Measurements from ENCODE around the gene IQGAP2. TPM values are rescaled to one million over a fixed set of nuclear protein-coding genes. Genes with fewer than 3 reads are reported as not detected.

IQGAP2 gene
- total and polyA plus RNA-seq, 2 of the 8 experiments (the other 6 are each of a cell fraction or from before 2014, with no cell fraction given): 19.7 to 66.0 TPM

DNA sequence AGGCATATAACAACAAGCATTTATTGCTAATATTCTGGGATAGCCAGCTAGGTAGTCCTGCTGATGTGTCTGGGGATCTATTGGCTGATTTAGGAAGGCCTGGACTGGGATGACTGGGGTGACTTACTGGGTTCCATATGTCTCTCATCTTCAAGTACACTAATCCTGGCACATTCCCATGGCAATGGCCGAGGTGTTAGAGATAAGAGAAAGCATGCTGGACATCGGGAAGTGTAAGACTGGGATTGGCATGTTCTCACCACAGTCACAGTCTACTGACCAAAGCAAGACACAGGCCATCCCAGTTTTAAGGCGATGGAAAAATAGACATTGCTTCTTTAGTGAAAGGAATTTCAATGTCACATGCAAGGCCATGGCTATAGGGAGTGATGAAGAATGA, 342.6 kb downstream of the IQGAP2 start:
- Histone ChIP-seq H4K8ac (ENCODE audit: extremely low read depth, insufficient read depth, low read length) (no peak overlapping the region), H2BK15ac (ENCODE audit: low read length) (0 out of 2 replicates have a peak overlapping the region, but pooled peaks have one; percentile 65), H3K23ac (ENCODE audit: insufficient read length) (no peak overlapping the region), H2BK20ac (ENCODE audit: low read length) (no peak overlapping the region), H3K14ac (ENCODE audit: insufficient read length) (no peak overlapping the region), H2AFZ (ENCODE audit: low read length) (no peak overlapping the region), H3K79me2 (ENCODE audit: control insufficient read depth in 1 of 2, insufficient read depth in 2 of 2, low read length in 2 of 2) (no peaks in the 10 kb centered on the region), H2AK5ac (ENCODE audit: low read depth, low read length) (no peak overlapping the region), H3K4me3 (ENCODE audit: extremely low read depth in 1 of 4, insufficient read depth in 2 of 4, low read depth in 3 of 4, low read length in 4 of 4) (no peak overlapping the region), H3K4ac (replicated peaks; ENCODE audit: insufficient read length, low read depth, low read length) (no peak overlapping the region), H3K9ac (replicated peaks in 1 of 4; ENCODE audit: extremely low read depth in 1 of 4, low read depth in 3 of 4, low read length in 3 of 4) (no peak overlapping the region), H3K18ac (ENCODE audit: extremely low read depth, low read length) (no peak overlapping the region), H4K91ac (replicated peaks; ENCODE audit: insufficient read length, low read length) (no peak overlapping the region), H3K23me2 (ENCODE audit: low read depth, low read length) (no peaks in the 10 kb centered on the region; the same call in 1 of the 2 replicates), H4K20me1 (replicated peaks in 1 of 2; ENCODE audit: control insufficient read depth in 1 of 2, insufficient read depth in 2 of 2, low read length in 2 of 2) (no peaks in the 10 kb centered on the region), H3K4me2 (ENCODE audit: insufficient read depth in 1 of 2, low read depth in 2 of 2, low read length in 2 of 2) (no peak overlapping the region), H3K56ac (replicated peaks; ENCODE audit: insufficient read length, low read depth, low read length) (no peak overlapping the region), H2BK12ac (ENCODE audit: low read depth, low read length) (no peak overlapping the region), H3K27ac (ENCODE audit: low read depth, low read length) (no peak overlapping the region), H3K36me3 (ENCODE audit: control insufficient read depth in 2 of 4, insufficient read depth in 4 of 4, low read length in 3 of 4) (no peaks in the 10 kb centered on the region), H4K5ac (ENCODE audit: insufficient read length, low read depth, low read length) (no peak overlapping the region), H3K27me3 (replicated peaks in 1 of 4; ENCODE audit: control insufficient read depth in 3 of 4, extremely low read depth in 1 of 4, insufficient read depth in 3 of 4, low read length in 3 of 4) (no peaks in the 10 kb centered on the region), H3K4me1 (replicated peaks in 1 of 4; ENCODE audit: control insufficient read depth in 3 of 4, insufficient read depth in 4 of 4, low read length in 3 of 4) (no peaks in the 10 kb centered on the region), H2BK5ac (ENCODE audit: low read depth, low read length) (no peak overlapping the region), H3K79me1 (ENCODE audit: low read depth, low read length) (no peaks in the 10 kb centered on the region), H2BK120ac (replicated peaks; ENCODE audit: low read depth, low read length) (no peak overlapping the region), H3K9me3 (ENCODE audit: insufficient read depth in 2 of 2, low read depth in 1 of 2, low read length in 1 of 2) (no peaks in the 10 kb centered on the region)
- ChIA-PET CTCF (ENCODE audit: partially characterized antibody) (interaction anchor here (1.0 to 1.1 kb wide), 3 partner anchors 9 to 144 kb away, joined by 3 to 5 read pairs (median 4); no protein-coding TSS in a partner anchor), POLR2A (ENCODE audit: partially characterized antibody) (no interaction called here)
- WGBS, 2 experiments (ENCODE audit: extremely low coverage in 1 of 2, insufficient coverage in 1 of 2, insufficient read length in 1 of 2, insufficient replicate concordance in 2 of 2, low coverage in 1 of 2, low lambda C conversion rate in 2 of 2, missing lambda C conversion rate in 1 of 2): 92% methylated on average over 3 of the region's 3 CpGs; no CpG with 5 or more reads in 1 of the 2 experiments
- DNase-seq (ENCODE audit: low read depth in 1 of 2, low spot score in 2 of 2): no peak
- TF ChIP-seq PHF8 (conservative IDR thresholded peaks at IDR 0.05; ENCODE audit: low read depth, low read length): no peak
- TF ChIP-seq TBP (IDR thresholded peaks at IDR 0.05; ENCODE audit: low read depth, low read length): no peak
- no peak for FAIRE-seq

Measured in H1 (cell line).